Measurements from ENCODE around the gene PDZD2. TPM values are rescaled to one million over a fixed set of nuclear protein-coding genes. Genes with fewer than 3 reads are reported as not detected.
A peak's percentile ranks its signal among the peaks of the same experiment; 100 is the strongest.
"Not testable (repeated sequence)": the region's sequence is repeated elsewhere in the genome, so short reads cannot be mapped to it uniquely, and the experiment has no call there.

PDZD2 gene
- total RNA-seq, 1 donor from 2014 or later = 23.3 TPM

DNA sequence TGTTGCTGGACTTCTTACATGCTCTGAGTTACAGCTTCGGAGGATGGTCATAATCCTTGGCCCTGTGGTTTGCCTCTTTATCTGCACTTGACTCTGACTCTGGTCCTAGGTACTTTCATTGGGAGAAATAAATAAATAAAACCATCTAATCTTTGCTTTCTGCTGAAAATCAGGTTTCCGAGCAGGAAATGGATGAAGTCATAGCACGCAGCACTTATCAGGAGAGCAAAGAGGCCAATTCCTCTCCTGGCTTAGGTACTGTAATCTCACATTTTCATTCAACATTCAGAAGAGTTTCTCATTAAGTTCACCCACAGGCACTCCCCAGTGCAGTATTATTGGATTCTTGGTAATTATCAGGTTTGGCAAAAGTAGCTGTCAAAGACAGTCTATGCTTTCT is 430.5 kb downstream of the PDZD2 start:
- Mint-ChIP-seq H3K27me3 (ENCODE audit: unreplicated experiment) (no peaks in the 10 kb centered on the region), H3K4me3 (ENCODE audit: unreplicated experiment) (no peak overlapping the region), H3K9me3 (ENCODE audit: unreplicated experiment) (no peaks in the 10 kb centered on the region), H3K36me3 (ENCODE audit: unreplicated experiment) (peaks cover 6% of the 10 kb centered on the region), H3K27ac (ENCODE audit: unreplicated experiment) (no peak overlapping the region), H3K4me1 (ENCODE audit: low read depth, unreplicated experiment) (no peaks in the 10 kb centered on the region)
- DNase-seq = no peak
- TF ChIP-seq, protein P1, sequence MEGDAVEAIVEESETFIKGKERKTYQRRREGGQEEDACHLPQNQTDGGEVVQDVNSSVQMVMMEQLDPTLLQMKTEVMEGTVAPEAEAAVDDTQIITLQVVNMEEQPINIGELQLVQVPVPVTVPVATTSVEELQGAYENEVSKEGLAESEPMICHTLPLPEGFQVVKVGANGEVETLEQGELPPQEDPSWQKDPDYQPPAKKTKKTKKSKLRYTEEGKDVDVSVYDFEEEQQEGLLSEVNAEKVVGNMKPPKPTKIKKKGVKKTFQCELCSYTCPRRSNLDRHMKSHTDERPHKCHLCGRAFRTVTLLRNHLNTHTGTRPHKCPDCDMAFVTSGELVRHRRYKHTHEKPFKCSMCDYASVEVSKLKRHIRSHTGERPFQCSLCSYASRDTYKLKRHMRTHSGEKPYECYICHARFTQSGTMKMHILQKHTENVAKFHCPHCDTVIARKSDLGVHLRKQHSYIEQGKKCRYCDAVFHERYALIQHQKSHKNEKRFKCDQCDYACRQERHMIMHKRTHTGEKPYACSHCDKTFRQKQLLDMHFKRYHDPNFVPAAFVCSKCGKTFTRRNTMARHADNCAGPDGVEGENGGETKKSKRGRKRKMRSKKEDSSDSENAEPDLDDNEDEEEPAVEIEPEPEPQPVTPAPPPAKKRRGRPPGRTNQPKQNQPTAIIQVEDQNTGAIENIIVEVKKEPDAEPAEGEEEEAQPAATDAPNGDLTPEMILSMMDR (IDR thresholded peaks at IDR 0.05; ENCODE audit: partially characterized antibody, unreplicated experiment) = no peak

DNA sequence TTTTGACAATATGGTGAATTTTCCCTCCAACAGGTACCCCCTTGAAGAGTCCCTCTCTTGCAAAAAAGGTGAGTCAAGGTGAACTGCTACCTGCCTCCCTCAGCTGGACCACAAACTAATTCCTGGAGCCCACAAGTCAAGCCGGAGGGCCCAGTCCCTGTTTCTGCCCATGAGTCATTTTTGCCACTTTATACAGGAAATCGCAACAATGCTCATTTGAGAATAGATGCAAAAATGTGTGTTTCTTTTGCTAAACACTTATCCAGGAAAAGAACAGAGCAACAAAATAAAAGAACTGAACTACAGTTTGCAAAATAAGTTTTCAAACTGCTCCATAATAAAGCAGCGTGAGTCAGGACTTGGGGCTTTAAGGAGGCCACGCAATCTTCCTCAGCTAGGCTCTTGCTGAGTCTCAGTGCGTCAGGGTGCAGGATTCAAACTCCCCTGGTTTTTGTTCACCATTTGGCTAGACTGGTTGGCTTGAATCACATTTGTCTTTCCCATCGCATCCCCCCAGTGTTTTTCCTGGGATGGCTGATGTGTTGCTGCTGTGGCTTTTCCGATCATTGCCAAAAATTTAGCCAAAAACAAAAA is 432.5 kb downstream of the PDZD2 start:
- no peak overlapping the region for H3K4me3 Mint-ChIP-seq (ENCODE audit: unreplicated experiment)
- H3K4me1 Mint-ChIP-seq (ENCODE audit: low read depth, unreplicated experiment) = no peaks in the 10 kb centered on the region
- peaks cover 6% of the 10 kb centered on the region for H3K36me3 Mint-ChIP-seq (ENCODE audit: unreplicated experiment)
- H3K9me3 Mint-ChIP-seq (ENCODE audit: unreplicated experiment) = no peaks in the 10 kb centered on the region
- TF ChIP-seq, protein P1 (IDR thresholded peaks at IDR 0.05; ENCODE audit: partially characterized antibody, unreplicated experiment) = no peak
- no peaks in the 10 kb centered on the region for H3K27me3 Mint-ChIP-seq (ENCODE audit: unreplicated experiment)
- no peak overlapping the region for H3K27ac Mint-ChIP-seq (ENCODE audit: unreplicated experiment)
- no peak for DNase-seq

DNA sequence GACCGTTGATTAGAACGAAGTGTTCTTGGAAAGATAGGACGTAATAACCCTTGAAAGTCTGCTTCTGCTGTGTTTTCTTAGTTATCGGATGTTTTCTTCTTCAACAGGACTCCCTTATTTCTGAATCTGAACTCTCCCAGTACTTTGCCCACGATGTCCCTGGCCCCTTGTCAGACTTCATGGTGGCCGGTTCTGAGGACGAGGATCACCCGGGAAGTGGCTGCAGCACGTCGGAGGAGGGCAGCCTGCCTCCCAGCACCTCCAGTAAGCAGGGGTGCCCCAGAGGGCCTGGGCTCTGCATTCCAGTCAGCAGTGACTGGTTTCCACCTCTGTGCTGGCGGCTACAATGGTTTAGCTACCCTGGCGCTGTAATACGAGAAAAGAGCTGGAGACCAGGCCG is 433.1 kb downstream of the PDZD2 start:
- H3K36me3 Mint-ChIP-seq (ENCODE audit: unreplicated experiment) = peaks cover 6% of the 10 kb centered on the region

DNA sequence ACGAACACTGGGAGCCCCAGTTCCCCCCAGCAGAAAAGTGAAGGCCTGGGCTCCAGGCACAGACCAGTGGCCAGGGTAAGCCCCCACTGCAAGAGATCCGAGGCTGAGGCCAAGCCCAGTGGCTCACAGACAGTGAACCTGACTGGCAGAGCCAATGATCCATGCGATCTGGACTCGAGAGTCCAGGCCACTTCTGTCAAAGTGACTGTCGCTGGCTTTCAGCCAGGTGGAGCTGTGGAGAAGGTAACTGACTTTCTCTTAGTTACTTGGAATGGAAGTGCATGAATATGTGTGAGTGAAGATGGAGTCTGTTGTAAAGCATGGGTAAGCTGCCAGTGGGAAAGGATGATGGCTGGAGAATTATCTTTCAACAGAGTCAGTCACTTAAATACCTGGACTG is 435.5 kb downstream of the PDZD2 start:
- no peak for DNase-seq
- TF ChIP-seq, protein P1 (IDR thresholded peaks at IDR 0.05; ENCODE audit: partially characterized antibody, unreplicated experiment) = no peak
- H3K9me3 Mint-ChIP-seq (ENCODE audit: unreplicated experiment) = no peaks in the 10 kb centered on the region
- H3K36me3 Mint-ChIP-seq (ENCODE audit: unreplicated experiment) = peaks cover 6% of the 10 kb centered on the region
- no peak overlapping the region for H3K4me3 Mint-ChIP-seq (ENCODE audit: unreplicated experiment)
- H3K4me1 Mint-ChIP-seq (ENCODE audit: low read depth, unreplicated experiment) = no peaks in the 10 kb centered on the region
- H3K27me3 Mint-ChIP-seq (ENCODE audit: unreplicated experiment) = no peaks in the 10 kb centered on the region
- H3K27ac Mint-ChIP-seq (ENCODE audit: unreplicated experiment) = no peak overlapping the region

More for the DNA sequence above, 433.1 kb downstream of the PDZD2 start:
- no peaks in the 10 kb centered on the region for H3K27me3 Mint-ChIP-seq (ENCODE audit: unreplicated experiment)
- TF ChIP-seq, protein P1 (IDR thresholded peaks at IDR 0.05; ENCODE audit: partially characterized antibody, unreplicated experiment) = no peak
- no peak overlapping the region for H3K27ac Mint-ChIP-seq (ENCODE audit: unreplicated experiment)
- no peak for DNase-seq
- H3K4me3 Mint-ChIP-seq (ENCODE audit: unreplicated experiment) = no peak overlapping the region
- H3K4me1 Mint-ChIP-seq (ENCODE audit: low read depth, unreplicated experiment) = no peaks in the 10 kb centered on the region
- H3K9me3 Mint-ChIP-seq (ENCODE audit: unreplicated experiment) = no peaks in the 10 kb centered on the region

DNA sequence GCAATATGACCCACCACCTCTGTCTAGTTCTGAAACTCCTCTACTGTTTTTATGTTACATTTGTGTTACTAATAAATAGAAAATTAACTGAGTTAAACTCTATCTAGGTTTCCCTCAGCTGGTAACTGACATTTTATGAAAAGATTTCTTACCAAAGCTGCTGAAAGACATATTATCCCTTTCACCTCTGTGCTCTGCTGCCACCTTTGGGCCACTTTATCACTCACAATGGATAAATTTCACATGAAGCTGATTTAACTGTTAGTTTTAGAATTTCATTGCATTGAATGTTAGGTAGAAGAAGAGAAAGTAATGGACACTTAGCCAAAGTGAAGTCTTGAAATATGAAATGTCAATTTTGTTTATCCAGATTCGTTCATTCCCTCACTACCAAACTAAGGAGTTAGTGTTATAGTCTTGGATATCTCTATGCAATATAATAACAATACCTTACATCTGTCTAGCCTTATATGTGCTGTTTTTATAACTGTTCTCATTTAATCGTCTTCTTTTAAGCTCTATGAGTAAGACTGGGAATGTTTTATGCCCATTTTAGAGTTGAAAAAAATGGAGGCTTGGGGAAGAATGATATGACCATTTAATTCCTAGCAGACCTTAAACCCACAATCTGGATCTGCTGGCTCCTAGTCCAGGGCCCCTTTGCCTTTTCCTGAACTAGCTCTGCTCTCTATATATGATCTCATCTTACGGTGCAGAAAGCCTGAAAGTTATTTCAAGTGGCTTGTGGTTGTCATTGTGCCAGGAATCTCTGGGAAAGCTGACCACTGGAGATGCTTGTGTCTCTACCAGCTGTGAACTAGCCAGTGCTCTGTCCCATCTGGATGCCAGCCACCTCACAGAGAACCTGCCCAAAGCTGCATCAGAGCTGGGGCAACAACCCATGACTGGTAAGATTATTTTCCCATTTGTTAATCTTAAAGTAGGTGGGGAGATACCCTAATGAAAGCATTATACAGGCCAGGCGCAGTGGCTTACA is 438.1 kb downstream of the PDZD2 start:
- DNase-seq = peak; percentile 44
- no peaks in the 10 kb centered on the region for H3K27me3 Mint-ChIP-seq (ENCODE audit: unreplicated experiment)
- TF ChIP-seq, protein P1 (IDR thresholded peaks at IDR 0.05; ENCODE audit: partially characterized antibody, unreplicated experiment) = peak; percentile 58
- no peaks in the 10 kb centered on the region for H3K9me3 Mint-ChIP-seq (ENCODE audit: unreplicated experiment)
- H3K27ac Mint-ChIP-seq (ENCODE audit: unreplicated experiment) = no peak overlapping the region
- H3K4me3 Mint-ChIP-seq (ENCODE audit: unreplicated experiment) = no peak overlapping the region
- H3K36me3 Mint-ChIP-seq (ENCODE audit: unreplicated experiment) = peaks cover 6% of the 10 kb centered on the region
- no peaks in the 10 kb centered on the region for H3K4me1 Mint-ChIP-seq (ENCODE audit: low read depth, unreplicated experiment)

DNA sequence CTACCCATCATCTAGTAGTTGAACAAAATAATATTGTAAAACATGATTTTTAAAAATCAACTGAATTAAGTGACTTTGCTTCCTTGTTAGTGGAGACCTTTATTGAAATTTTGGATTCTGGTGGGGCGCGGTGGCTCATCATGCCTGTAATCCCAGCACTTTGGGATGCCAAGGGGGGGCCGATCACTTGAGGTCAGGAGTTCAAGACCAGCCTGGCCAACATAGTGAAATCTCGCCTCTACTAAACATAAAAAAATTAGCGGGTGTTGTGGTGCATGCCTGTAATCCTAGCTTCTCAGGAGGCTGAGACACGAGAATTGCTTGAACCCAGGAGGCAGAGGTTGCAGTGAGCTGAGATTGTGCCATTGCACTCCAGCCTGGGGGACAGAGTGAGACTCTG is 439.9 kb downstream of the PDZD2 start:
- not testable (repeated sequence) for H3K36me3 Mint-ChIP-seq (ENCODE audit: unreplicated experiment); H3K27ac Mint-ChIP-seq (ENCODE audit: unreplicated experiment); DNase-seq; H3K4me1 Mint-ChIP-seq (ENCODE audit: low read depth, unreplicated experiment); H3K27me3 Mint-ChIP-seq (ENCODE audit: unreplicated experiment); H3K4me3 Mint-ChIP-seq (ENCODE audit: unreplicated experiment); H3K9me3 Mint-ChIP-seq (ENCODE audit: unreplicated experiment)

DNA sequence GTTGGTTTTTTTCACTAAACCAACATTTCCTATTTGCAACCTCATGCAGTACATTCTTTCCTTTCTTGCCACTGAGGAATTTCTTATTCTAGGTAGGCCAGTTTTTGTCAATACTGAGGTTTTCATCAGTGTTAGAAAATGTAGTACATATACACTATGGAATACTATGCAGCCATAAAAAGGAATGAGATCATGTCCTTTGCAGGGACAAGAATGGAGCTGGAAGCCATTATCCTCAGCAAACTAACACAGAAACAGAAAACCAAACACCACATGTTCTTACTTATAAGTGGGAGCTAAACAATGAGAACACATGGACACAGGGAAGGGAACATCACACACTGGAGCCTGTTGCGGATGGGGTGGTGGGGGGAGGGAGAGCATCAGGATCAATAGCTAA is 441.6 kb downstream of the PDZD2 start:
- not testable (repeated sequence) for H3K9me3 Mint-ChIP-seq (ENCODE audit: unreplicated experiment)

More for the DNA sequence above, 441.6 kb downstream of the PDZD2 start:
- DNase-seq; H3K36me3 Mint-ChIP-seq (ENCODE audit: unreplicated experiment); H3K27me3 Mint-ChIP-seq (ENCODE audit: unreplicated experiment); H3K27ac Mint-ChIP-seq (ENCODE audit: unreplicated experiment); H3K4me3 Mint-ChIP-seq (ENCODE audit: unreplicated experiment); H3K4me1 Mint-ChIP-seq (ENCODE audit: low read depth, unreplicated experiment): not testable (repeated sequence)

All from glutamatergic neuron (in vitro differentiated cells).